Thoracic aorta (tissue), 2 donors: ENCODE measurements around the gene RBM12. TPM values are rescaled to one million over a fixed set of nuclear protein-coding genes. Genes with fewer than 3 reads are reported as not detected.

Source experiments
- ATAC-seq: fragments of 150-250 bp; one replicate; pipeline ENCODE4 v1.8.0; 2017; ENCODE audit warnings: low read depth; ENCODE audit not compliant: insufficient number of reproducible peaks, low FRiP score
- DNase-seq: peaks from one replicate; pipeline ENCODE4 v3.0.0-alpha.2; 2020; ENCODE audit warnings: low spot score
- H3K27ac ChIP-seq, 2 donors: fragments of 200-600 bp; sonication (generic); 1 replicate in 1 of 2; 2 replicates in 1 of 2; pipeline ENCODE4 v1.5.1; 2016; ENCODE audit warnings: mild to moderate bottlenecking in 2 of 2, moderate library complexity in 2 of 2
- H3K27me3 ChIP-seq: fragments of 200-600 bp; sonication (generic); replicated peaks from 2 replicates; pipeline ENCODE4 v1.6.0; 2016; ENCODE audit warnings: mild to moderate bottlenecking; ENCODE audit not compliant: insufficient read depth
- H3K36me3 ChIP-seq: fragments of 200-600 bp; sonication (generic); one replicate; pipeline ENCODE4 v1.5.1; 2016
- H3K4me1 ChIP-seq, 2 donors: fragments of 200-600 bp; sonication (generic); 1 replicate in 1 of 2; 2 replicates in 1 of 2; pipeline versions ENCODE4 v1.5.1 to v1.6.0; 2016; ENCODE audit warnings: low read depth in 2 of 2, mild to moderate bottlenecking in 1 of 2; ENCODE audit not compliant: control insufficient read depth in 1 of 2
- H3K4me3 ChIP-seq: fragments of 200-600 bp; sonication (generic); 2 replicates; pipeline ENCODE4 v1.5.1; 2016; ENCODE audit warnings: mild to moderate bottlenecking
- H3K9me3 ChIP-seq: fragments of 200-600 bp; sonication (generic); 2 replicates; pipeline ENCODE4 v1.5.1; 2016
- total RNA-seq, 2 donors: library from RNA; depleted of rRNA; stranded (reverse); fragments of >200 nt; gene quantifications; one replicate each; pipeline versions ENCODE4 v1.1.0 to v1.2.3, GENCODE V29; 2016
- TF ChIP-seq, protein P1 (sequence below): fragments of 200-600 bp; sonication (generic); IDR thresholded peaks from one replicate; pipeline ENCODE4 v1.5.1; 2019; ENCODE audit warnings: antibody characterized with exemption

RBM12 gene
- total RNA-seq, 2 donors from 2014 or later = 21.7 to 43.4 TPM

- no peaks in the 10 kb centered on the region for H3K27me3 ChIP-seq
- ATAC-seq (no peak), DNase-seq (no peak)
- H3K36me3 ChIP-seq = peaks cover 4% of the 10 kb centered on the region
- no peak overlapping the region for H3K4me3 ChIP-seq
- H3K9me3 ChIP-seq = no peaks in the 10 kb centered on the region
- peaks cover 3 to 16% of the 10 kb centered on the region in 2 donors for H3K4me1 ChIP-seq
- H3K27ac ChIP-seq = no peak overlapping the region
- TF ChIP-seq, protein P1, sequence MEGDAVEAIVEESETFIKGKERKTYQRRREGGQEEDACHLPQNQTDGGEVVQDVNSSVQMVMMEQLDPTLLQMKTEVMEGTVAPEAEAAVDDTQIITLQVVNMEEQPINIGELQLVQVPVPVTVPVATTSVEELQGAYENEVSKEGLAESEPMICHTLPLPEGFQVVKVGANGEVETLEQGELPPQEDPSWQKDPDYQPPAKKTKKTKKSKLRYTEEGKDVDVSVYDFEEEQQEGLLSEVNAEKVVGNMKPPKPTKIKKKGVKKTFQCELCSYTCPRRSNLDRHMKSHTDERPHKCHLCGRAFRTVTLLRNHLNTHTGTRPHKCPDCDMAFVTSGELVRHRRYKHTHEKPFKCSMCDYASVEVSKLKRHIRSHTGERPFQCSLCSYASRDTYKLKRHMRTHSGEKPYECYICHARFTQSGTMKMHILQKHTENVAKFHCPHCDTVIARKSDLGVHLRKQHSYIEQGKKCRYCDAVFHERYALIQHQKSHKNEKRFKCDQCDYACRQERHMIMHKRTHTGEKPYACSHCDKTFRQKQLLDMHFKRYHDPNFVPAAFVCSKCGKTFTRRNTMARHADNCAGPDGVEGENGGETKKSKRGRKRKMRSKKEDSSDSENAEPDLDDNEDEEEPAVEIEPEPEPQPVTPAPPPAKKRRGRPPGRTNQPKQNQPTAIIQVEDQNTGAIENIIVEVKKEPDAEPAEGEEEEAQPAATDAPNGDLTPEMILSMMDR = no peak
Measured at GRCh38 chr20:35636095-35636494, 28.6 kb downstream of the RBM12 start.

DNA sequence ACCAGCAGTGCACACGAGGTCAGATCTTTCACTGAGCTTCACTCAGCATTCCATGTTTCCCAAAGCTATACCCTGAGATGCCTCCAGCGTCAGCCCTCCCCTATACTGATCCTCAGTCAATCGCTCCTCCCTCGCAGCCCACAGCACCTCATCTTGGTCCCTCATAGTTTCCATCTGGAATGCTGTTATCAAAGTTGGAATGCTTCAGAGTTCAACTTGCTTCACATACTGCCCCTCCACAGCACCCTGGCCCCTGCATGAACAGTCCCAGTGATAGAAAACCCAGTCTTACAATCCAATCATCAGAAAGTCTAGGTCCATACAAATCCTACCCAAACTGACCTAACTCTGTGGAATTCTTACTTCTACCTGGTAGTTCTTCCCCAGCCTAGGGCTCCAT, 29.0 kb downstream of the RBM12 start:
- DNase-seq = no peak
- no peak for ATAC-seq
- no peak overlapping the region for H3K4me3 ChIP-seq
- TF ChIP-seq, protein P1 = no peak
- H3K27me3 ChIP-seq = no peaks in the 10 kb centered on the region
- no peak overlapping the region for H3K27ac ChIP-seq
- peaks cover 9% of the 10 kb centered on the region for H3K36me3 ChIP-seq
- H3K9me3 ChIP-seq = no peaks in the 10 kb centered on the region
- H3K4me1 ChIP-seq = peaks cover 3 to 11% of the 10 kb centered on the region in 2 donors

- ATAC-seq (no peak), DNase-seq (no peak)
- no peak overlapping the region for H3K27ac ChIP-seq
- H3K27me3 ChIP-seq = no peaks in the 10 kb centered on the region
- no peaks in the 10 kb centered on the region for H3K9me3 ChIP-seq
- H3K36me3 ChIP-seq = peaks cover 30% of the 10 kb centered on the region
- peaks cover 3 to 11% of the 10 kb centered on the region in 2 donors for H3K4me1 ChIP-seq
- H3K4me3 ChIP-seq = no peak overlapping the region
- TF ChIP-seq, protein P1 = no peak
Measured at GRCh38 chr20:35632539-35633115, 32.1 kb downstream of the RBM12 start.

- no peak overlapping the region for H3K27ac ChIP-seq
- H3K9me3 ChIP-seq = no peaks in the 10 kb centered on the region
- H3K27me3 ChIP-seq = no peaks in the 10 kb centered on the region
- H3K4me1 ChIP-seq = peaks cover 0 to 3% of the 10 kb centered on the region in 2 donors
- DNase-seq = no peak
- H3K4me3 ChIP-seq = no peak overlapping the region
- TF ChIP-seq, protein P1 = no peak
- ATAC-seq = no peak
- peaks cover 48% of the 10 kb centered on the region for H3K36me3 ChIP-seq
Measured at GRCh38 chr20:35630636-35631035, 34.1 kb downstream of the RBM12 start.

- Histone ChIP-seq H3K27ac (no peak overlapping the region), H3K4me1 (no peaks in the 10 kb centered on the region), H3K27me3 (no peaks in the 10 kb centered on the region), H3K4me3 (no peak overlapping the region), H3K9me3 (no peaks in the 10 kb centered on the region), H3K36me3 (peaks cover 55% of the 10 kb centered on the region)
- ATAC-seq (no peak), DNase-seq (no peak)
- TF ChIP-seq, protein P1 = no peak
Measured at GRCh38 chr20:35629427-35630145, 35.1 kb downstream of the RBM12 start.
